Esophagus muscularis mucosa (tissue), 4 donors: Measurements from ENCODE around the gene AATK. TPM values are rescaled to one million over a fixed set of nuclear protein-coding genes. Genes with fewer than 3 reads are reported as not detected.

Experiments used
- DNase-seq: peaks from one replicate; pipeline ENCODE4 v3.0.0-alpha.2; 2017; ENCODE audit errors: extremely low spot score
- H3K27ac ChIP-seq, 4 donors: fragments of 200-600 bp; sonication (generic); replicated peaks in 1 of 4; 1 replicate in 3 of 4; 2 replicates in 1 of 4; pipeline ENCODE4 v1.5.1; 2016 to 2019; ENCODE audit warnings: mild to moderate bottlenecking in 1 of 4
- H3K27me3 ChIP-seq, 4 donors: fragments of 200-600 bp; sonication (generic); one replicate each; pipeline versions ENCODE4 v1.5.1 to v1.6.0; 2016 to 2019
- H3K36me3 ChIP-seq, 4 donors: fragments of 200-600 bp; sonication (generic); one replicate each; pipeline ENCODE4 v1.5.1; 2016 to 2019
- H3K4me1 ChIP-seq, 4 donors: fragments of 200-600 bp; sonication (generic); one replicate each; pipeline ENCODE4 v1.5.1; 2016 to 2019
- H3K4me3 ChIP-seq, 4 donors: fragments of 200-600 bp; sonication (generic); 1 replicate in 2 of 4; 2 replicates in 2 of 4; pipeline ENCODE4 v1.5.1; 2016 to 2019; ENCODE audit warnings: mild to moderate bottlenecking in 4 of 4, moderate library complexity in 1 of 4
- H3K9me3 ChIP-seq, 4 donors: fragments of 200-600 bp; sonication (generic); 1 replicate in 3 of 4; 2 replicates in 1 of 4; pipeline ENCODE4 v1.5.1; 2016 to 2019
- CTCF ChIP-seq, 3 experiments: fragments of 200-600 bp in 2 of 3; fragments of 450-650 bp in 1 of 3; sonication (generic) in 2 of 3; IDR thresholded peaks; one replicate each; pipeline ENCODE4 v1.5.1; 2017 to 2019; ENCODE audit warnings: antibody characterized with exemption in 3 of 3, mild to moderate bottlenecking in 2 of 3, moderate library complexity in 1 of 3
- EP300 ChIP-seq: sonication (generic); formaldehyde crosslinking; IDR thresholded peaks from one replicate; pipeline ENCODE4 v1.6.1; 2017; ENCODE audit warnings: antibody characterized with exemption
- POLR2A ChIP-seq: fragments of 450-650 bp; IDR thresholded peaks from one replicate; pipeline ENCODE4 v1.6.1; 2017; ENCODE audit warnings: antibody characterized with exemption, moderate library complexity, mild to moderate bottlenecking, low read depth
- POLR2AphosphoS5 ChIP-seq, 2 donors: sonication (generic); formaldehyde crosslinking; IDR thresholded peaks; one replicate each; pipeline ENCODE4 v1.6.1; 2017; ENCODE audit warnings: antibody characterized with exemption in 2 of 2
- WGBS: methylation state at CpG from one replicate; pipeline ENCODE4 v1.1.5; 2018; 5-methylcytosine and 5-hydroxymethylcytosine counted together
- intact Hi-C: fragments of 100-400 bp; cut with DNase I; formaldehyde crosslinking; loops from one replicate; pipeline ENCODE4 v1.15.1; 2023
- total RNA-seq, 4 donors: library from RNA; depleted of rRNA; stranded (reverse); fragments of >200 nt; gene quantifications; one replicate each; pipeline versions ENCODE4 v1.1.0 to v1.2.1, GENCODE V29; 2016

The AATK gene
- total RNA-seq, 4 donors from 2014 or later = 13.7 to 24.6 (median 16.0) TPM

DNA sequence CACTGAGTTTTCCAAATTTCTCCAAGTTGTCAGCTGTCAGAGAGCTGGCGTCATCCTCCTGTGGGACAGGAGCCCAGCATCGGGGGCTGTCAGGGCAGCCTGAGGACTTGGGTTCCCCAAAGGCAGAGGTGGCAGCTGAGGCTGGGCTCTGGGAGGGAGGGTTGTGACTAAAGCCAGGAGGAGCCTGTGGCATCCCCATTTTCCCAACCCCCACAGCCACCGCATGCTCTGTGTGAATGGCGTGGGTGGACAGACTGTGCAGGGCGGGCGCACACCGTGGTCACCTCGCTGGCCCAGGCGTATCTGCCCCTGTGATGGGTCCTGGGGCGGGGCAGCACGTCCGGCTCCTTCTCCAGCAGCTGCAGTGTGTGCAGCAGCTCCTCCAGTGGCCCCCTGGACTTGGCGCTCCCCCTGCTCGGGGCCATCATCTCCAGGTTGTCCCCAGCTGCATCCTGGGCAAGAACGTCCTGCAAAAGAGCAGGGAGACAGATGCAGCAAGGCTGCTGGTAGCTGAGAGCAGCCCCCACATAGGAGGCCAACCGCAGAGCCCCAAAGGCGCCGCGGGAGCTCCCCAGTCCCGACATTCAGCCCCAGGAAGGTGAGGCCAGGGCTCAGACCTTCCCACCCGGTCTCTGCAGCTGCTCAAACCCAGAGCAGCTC is 31.9 kb upstream of the AATK start:
- intact Hi-C loops = loop anchor here (5.0 kb wide), 1 partner anchor 56 kb away; no protein-coding TSS in a partner anchor
- peaks cover 0 to 58% (median 30%) of the 10 kb centered on the region in 4 donors for H3K36me3 ChIP-seq

DNA sequence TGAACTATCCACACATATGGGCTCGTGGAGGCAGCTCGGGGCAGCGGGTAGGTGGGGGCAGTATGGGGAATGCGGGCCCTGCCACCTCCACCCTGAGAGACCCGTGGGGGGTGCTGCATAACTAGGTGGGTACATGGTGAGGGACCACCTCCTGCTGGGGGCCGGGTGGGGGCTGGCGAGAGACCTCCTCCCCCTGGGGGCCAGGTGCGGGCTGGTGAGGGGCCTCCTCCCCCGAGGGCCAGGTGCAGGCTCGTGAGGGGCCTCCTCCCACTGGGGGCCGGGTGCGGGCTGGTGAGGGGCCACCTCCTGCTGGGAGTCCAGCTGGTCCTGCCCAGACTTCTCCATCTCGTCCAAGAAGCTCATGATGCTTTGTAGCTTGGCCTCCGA is 31.4 kb upstream of the AATK start:
- peaks cover 9 to 19% (median 12%) of the 10 kb centered on the region in 4 donors for H3K4me1 ChIP-seq
- no peak for TF ChIP-seq EP300
- no peak for TF ChIP-seq POLR2A
- TF ChIP-seq CTCF (IDR thresholded peaks at IDR 0.05) = no peak
- TF ChIP-seq POLR2AphosphoS5 (IDR thresholded peaks at IDR 0.05) = no peak
- intact Hi-C loops = loop anchor here (5.0 kb wide), 1 partner anchor 55 kb away; no protein-coding TSS in a partner anchor
- no peaks in the 10 kb centered on the region for H3K27me3 ChIP-seq
- no peak overlapping the region for H3K4me3 ChIP-seq
- no peaks in the 10 kb centered on the region for H3K9me3 ChIP-seq
- WGBS = 80% methylated on average over 11 of the region's 14 CpGs
- no peak for DNase-seq
- no peak overlapping the region for H3K27ac ChIP-seq
- H3K36me3 ChIP-seq = peaks cover 0 to 59% (median 29%) of the 10 kb centered on the region in 4 donors

More for the DNA sequence above, 31.9 kb upstream of the AATK start:
- Histone ChIP-seq H3K27ac (no peak overlapping the region), H3K27me3 (no peaks in the 10 kb centered on the region), H3K4me3 (no peak overlapping the region), H3K9me3 (no peaks in the 10 kb centered on the region), H3K4me1 (peaks cover 9 to 19% (median 12%) of the 10 kb centered on the region in 4 donors)
- no CpG with 5 or more reads among the region's 21 CpGs for WGBS
- no peak for TF ChIP-seq POLR2AphosphoS5 (IDR thresholded peaks at IDR 0.05)
- TF ChIP-seq EP300 = no peak
- TF ChIP-seq POLR2A = no peak
- no peak for TF ChIP-seq CTCF (IDR thresholded peaks at IDR 0.05)
- no peak for DNase-seq

DNA sequence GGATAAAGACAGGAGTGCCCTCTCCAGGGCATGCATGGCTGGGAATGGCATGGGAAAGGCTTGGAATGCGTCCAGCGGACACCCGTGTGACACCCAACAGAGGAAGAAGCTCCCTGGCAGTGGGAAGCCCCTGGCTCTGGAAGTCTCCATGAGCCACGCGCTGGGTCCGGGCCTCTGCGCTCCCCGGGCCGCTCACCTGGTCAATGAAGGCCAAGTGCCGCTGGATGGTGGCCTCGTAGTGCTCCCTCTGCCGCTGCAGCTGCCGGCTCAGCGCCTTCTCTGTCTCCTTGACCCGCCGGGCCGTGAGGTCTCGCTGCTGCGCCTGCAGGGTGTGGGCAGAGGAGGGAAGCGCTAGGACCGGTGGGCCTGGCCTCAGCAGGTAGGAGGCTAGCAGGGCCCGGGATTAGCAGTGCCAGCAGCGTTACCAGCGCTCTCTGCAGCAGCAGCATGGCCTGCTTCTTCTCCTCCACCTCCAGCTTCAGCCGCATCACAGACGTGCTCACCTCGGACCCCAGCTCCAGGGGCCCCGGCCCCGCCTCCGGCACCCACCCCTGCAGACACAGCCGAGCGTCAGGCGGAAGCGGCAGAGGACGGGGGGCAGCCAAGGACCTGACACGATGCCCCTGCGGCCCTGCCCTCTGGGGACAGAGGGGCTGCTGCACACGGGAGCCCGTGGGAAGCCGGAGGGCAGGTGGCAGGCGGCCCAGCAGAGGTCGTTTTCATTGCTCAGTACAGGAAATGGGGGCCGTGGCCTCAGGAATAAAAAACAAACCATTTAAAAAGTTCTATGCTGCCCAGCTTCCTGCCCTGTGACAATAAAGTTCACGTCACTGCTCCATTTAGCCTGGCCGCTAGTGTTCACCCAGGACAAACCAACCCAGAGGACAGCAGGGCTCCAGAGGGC is 30.7 kb upstream of the AATK start:
- peaks cover 0 to 61% (median 34%) of the 10 kb centered on the region in 4 donors for H3K36me3 ChIP-seq
- WGBS = 87% methylated on average over 44 of the region's 45 CpGs

More for the DNA sequence above, 30.7 kb upstream of the AATK start:
- TF ChIP-seq EP300 (no peak), POLR2A (no peak), CTCF (IDR thresholded peaks at IDR 0.05) (no peak), POLR2AphosphoS5 (IDR thresholded peaks at IDR 0.05) (no peak)
- intact Hi-C loops = loop anchor here (5.0 kb wide), 1 partner anchor 54 kb away; no protein-coding TSS in a partner anchor
- no peaks in the 10 kb centered on the region for H3K27me3 ChIP-seq
- H3K9me3 ChIP-seq = no peaks in the 10 kb centered on the region
- no peak overlapping the region for H3K27ac ChIP-seq
- peaks cover 9 to 19% (median 12%) of the 10 kb centered on the region in 4 donors for H3K4me1 ChIP-seq
- no peak overlapping the region for H3K4me3 ChIP-seq
- DNase-seq = no peak
